Dedifferentiated amniotic fluid mesenchymal stem cell (primary cell): Measurements from ENCODE around the gene ORC2.

Experiments used
- DNase-seq: peaks from one replicate; pipeline ENCODE4 v3.0.0-alpha.2; 2016; ENCODE audit errors: extremely low spot score

Gene ORC2

GRCh38 chr2:200861617-200862155 lies 101.8 kb downstream of the ORC2 start:
- DNase-seq: no peak

GRCh38 chr2:200860092-200860795 lies 103.2 kb downstream of the ORC2 start:
- DNase-seq: no peak
